Activated naive CD8-positive, alpha-beta T cell treated with anti-CD3 and anti-CD28 coated beads, Interleukin-2, amount 50 U/mL, for 24 hours (primary cell): ENCODE results near the gene NOS1.

Experiments used
- ATAC-seq: fragments of 150-1000 bp; cut with Tn5 transposase; one replicate; pipeline ENCODE4 v1.10.0; 2021
- DNase-seq: peaks from one replicate; pipeline ENCODE4 v3.0.0; 2021
- H3K27ac Mint-ChIP-seq: one replicate; pipeline ENCODE4 v1.8.0; 2021; ENCODE audit warnings: mild to moderate bottlenecking, mixed read lengths
- H3K27me3 Mint-ChIP-seq: one replicate; pipeline ENCODE4 v1.8.0; 2021; ENCODE audit warnings: mixed read lengths
- H3K36me3 Mint-ChIP-seq: one replicate; pipeline ENCODE4 v1.8.0; 2021; ENCODE audit warnings: low read depth, mixed read lengths
- H3K4me1 Mint-ChIP-seq: one replicate; pipeline ENCODE4 v1.8.0; 2021; ENCODE audit warnings: mixed read lengths
- H3K4me3 Mint-ChIP-seq: one replicate; pipeline ENCODE4 v1.8.0; 2021; ENCODE audit warnings: mild to moderate bottlenecking, moderate library complexity, mixed read lengths
- H3K9me3 Mint-ChIP-seq: one replicate; pipeline ENCODE4 v1.8.0; 2021; ENCODE audit warnings: mixed read lengths

The NOS1 gene

GRCh38 chr12:117162167-117162539 lies 199.3 kb downstream of the NOS1 start:
- DNase-seq (no peak), ATAC-seq (no peak)
- Mint-ChIP-seq H3K27me3 (no peaks in the 10 kb centered on the region), H3K36me3 (peaks cover 64% of the 10 kb centered on the region), H3K4me1 (no peaks in the 10 kb centered on the region), H3K4me3 (no peak overlapping the region), H3K9me3 (no peaks in the 10 kb centered on the region), H3K27ac (no peak overlapping the region)

GRCh38 chr12:117161460-117162166 lies 199.8 kb downstream of the NOS1 start:
- H3K4me1 Mint-ChIP-seq: no peaks in the 10 kb centered on the region
- H3K9me3 Mint-ChIP-seq: no peaks in the 10 kb centered on the region
- no peak overlapping the region for H3K4me3 Mint-ChIP-seq
- H3K36me3 Mint-ChIP-seq: peaks cover 62% of the 10 kb centered on the region
- ATAC-seq (no peak), DNase-seq (no peak)
- H3K27me3 Mint-ChIP-seq: no peaks in the 10 kb centered on the region
- no peak overlapping the region for H3K27ac Mint-ChIP-seq

GRCh38 chr12:117159674-117160073 lies 201.8 kb downstream of the NOS1 start:
- no peak overlapping the region for H3K27ac Mint-ChIP-seq
- H3K4me3 Mint-ChIP-seq: no peak overlapping the region
- peaks cover 61% of the 10 kb centered on the region for H3K36me3 Mint-ChIP-seq
- no peaks in the 10 kb centered on the region for H3K4me1 Mint-ChIP-seq
- no peaks in the 10 kb centered on the region for H3K9me3 Mint-ChIP-seq
- ATAC-seq (no peak), DNase-seq (no peak)
- H3K27me3 Mint-ChIP-seq: no peaks in the 10 kb centered on the region

GRCh38 chr12:117158911-117159553 lies 202.4 kb downstream of the NOS1 start:
- Mint-ChIP-seq H3K9me3 (no peaks in the 10 kb centered on the region), H3K36me3 (peaks cover 61% of the 10 kb centered on the region), H3K27ac (no peak overlapping the region), H3K4me3 (no peak overlapping the region), H3K27me3 (no peaks in the 10 kb centered on the region), H3K4me1 (no peaks in the 10 kb centered on the region)
- DNase-seq (no peak), ATAC-seq (no peak)
